K562 (cell line): Measurements from ENCODE around the gene CERS5. TPM values are rescaled to one million over a fixed set of nuclear protein-coding genes. Genes with fewer than 3 reads are reported as not detected.

ENCODE experiments used
- ATAC-seq: fragments of 200-7000 bp; cut with Tn5 transposase; 3 replicates; pipeline ENCODE4 v1.9.1; 2020; ENCODE audit warnings: moderate library complexity
- BruUV-seq: library from RNA; stranded (reverse); fragments of 400-500 nt; replicated peaks from 2 replicates; lab custom pipeline; 2021; lab: Mats Ljungman, UMichigan
- CTCF ChIA-PET: fragments of 300-600 bp; formaldehyde crosslinking; extraction: SDS; loops from one replicate; lab custom pipeline; 2021; ENCODE audit warnings: low intra/inter-chr PET ratio; lab: Yijun Ruan, JAX
- POLR2A ChIA-PET: fragments of 300-600, 350-650 bp; sonication (Branson Sonifier 250); formaldehyde crosslinking; extraction: SDS; loops from one replicate; lab custom pipeline; 2021; ENCODE audit warnings: antibody characterized with exemption, inconsistent platforms; lab: Yijun Ruan, JAX
- DNase-seq, 4 experiments: peaks; one replicate each; pipeline versions ENCODE4 v3.0.0 to v3.0.0-alpha.2; 2011 to 2018; ENCODE audit warnings: low spot score in 3 of 4, mixed read lengths in 3 of 4; ENCODE audit errors: extremely low read depth in 1 of 4
- FAIRE-seq: peaks from 2 replicates; lab custom pipeline; 2011; peaks lifted over from hg19 to GRCh38; lab: Jason Lieb, UNC
- H2AFZ ChIP-seq: 2 replicates; pipeline ENCODE4 v1.6.0; 2011; ENCODE audit warnings: low read depth, low read length, control low read depth, inconsistent platforms
- H3K27ac ChIP-seq: fragments of 200-600 bp; 3 replicates; pipeline ENCODE4 v1.8.0; 2011; ENCODE audit warnings: low read depth, mild to moderate bottlenecking, control low read depth, inconsistent platforms, low read length, moderate library complexity, mixed read lengths; ENCODE audit errors: extremely low read depth
- H3K27me3 ChIP-seq, 2 experiments: fragments of 300-600 bp in 1 of 2; 2 replicates in 1 of 2; 3 replicates in 1 of 2; pipeline versions ENCODE4 v1.6.0 to v1.8.0; 2011; ENCODE audit warnings: inconsistent platforms in 2 of 2, low read length in 2 of 2, mild to moderate bottlenecking in 1 of 2, mixed read lengths in 1 of 2, moderate library complexity in 1 of 2; ENCODE audit not compliant: control insufficient read depth in 2 of 2, insufficient read depth in 2 of 2
- H3K36me3 ChIP-seq: fragments of 300-600 bp; 3 replicates; pipeline ENCODE4 v1.8.0; 2011; ENCODE audit warnings: mild to moderate bottlenecking, low read length, inconsistent platforms; ENCODE audit not compliant: control insufficient read depth, insufficient read depth
- H3K4me1 ChIP-seq, 2 experiments: fragments of 200-600 bp in 1 of 2; replicated peaks in 1 of 2; 2 replicates in 1 of 2; 3 replicates in 1 of 2; pipeline versions ENCODE4 v1.5.1 to v1.8.0; 2011; ENCODE audit warnings: inconsistent platforms in 2 of 2, low read length in 2 of 2, mild to moderate bottlenecking in 1 of 2, mixed read lengths in 1 of 2, moderate library complexity in 1 of 2; ENCODE audit not compliant: control insufficient read depth in 2 of 2, insufficient read depth in 2 of 2
- H3K4me2 ChIP-seq: 2 replicates; pipeline ENCODE4 v1.6.1; 2011; ENCODE audit warnings: low read length, control low read depth, inconsistent platforms, mixed read lengths; ENCODE audit not compliant: insufficient read depth
- H3K4me3 ChIP-seq: fragments of 200-600 bp; sonication (generic), shearing (Covaris generic); 2 replicates; pipeline ENCODE4 v1.5.1; 2016; ENCODE audit warnings: control low read depth, inconsistent platforms
- H3K79me2 ChIP-seq: fragments of 200-600 bp; 3 replicates; pipeline ENCODE4 v1.8.0; 2011; ENCODE audit warnings: low read length, inconsistent platforms; ENCODE audit not compliant: control insufficient read depth, insufficient read depth
- H3K9ac ChIP-seq, 2 experiments: 2 replicates each; pipeline versions ENCODE4 v1.6.0 to v1.6.1; 2011; ENCODE audit warnings: low read depth in 2 of 2, low read length in 2 of 2, control low read depth in 1 of 2, inconsistent platforms in 1 of 2, mild to moderate bottlenecking in 1 of 2, mixed read lengths in 1 of 2; ENCODE audit not compliant: insufficient read depth in 1 of 2
- H3K9me1 ChIP-seq: one replicate; pipeline ENCODE4 v1.6.0; 2011; ENCODE audit warnings: inconsistent platforms, mild to moderate bottlenecking, low read length, moderate library complexity; ENCODE audit not compliant: control insufficient read depth, insufficient read depth
- H3K9me3 ChIP-seq: replicated peaks from 2 replicates; pipeline ENCODE4 v1.5.1; 2011; ENCODE audit warnings: low read depth, low read length, inconsistent platforms; ENCODE audit not compliant: control insufficient read depth, insufficient read depth
- H4K20me1 ChIP-seq: replicated peaks from 2 replicates; pipeline ENCODE4 v1.6.1; 2011; ENCODE audit warnings: low read length, inconsistent platforms, mixed read lengths; ENCODE audit not compliant: control insufficient read depth, insufficient read depth
- BMI1 ChIP-seq: fragments of 150-350 bp; IDR thresholded peaks from 2 replicates; pipeline ENCODE4 v1.6.1; 2014; ENCODE audit warnings: low read length
- C11orf30 ChIP-seq: fragments of 450-650 bp; IDR thresholded peaks from 2 replicates; pipeline ENCODE4 v1.6.1; 2016; ENCODE audit warnings: low read depth, mild to moderate bottlenecking
- E2F3 ChIP-seq: fragments of 250-450 bp; sonication (Bioruptor Pico); IDR thresholded peaks from 2 replicates; pipeline ENCODE4 v1.4.0; 2020; ENCODE audit warnings: mild to moderate bottlenecking
- ELF1 ChIP-seq: fragments of 200-800 bp; sonication (Bioruptor generic); IDR thresholded peaks from 2 replicates; pipeline ENCODE4 v1.6.1; 2016; ENCODE audit warnings: missing genetic modification characterization, missing compliant biosample characterization
- ETS2 ChIP-seq: IDR thresholded peaks from 2 replicates; pipeline ENCODE4 v1.6.1; 2016; ENCODE audit warnings: borderline replicate concordance, missing genetic modification characterization, mild to moderate bottlenecking, moderate library complexity, missing compliant biosample characterization; ENCODE audit not compliant: poor library complexity, severe bottlenecking
- HMG20B ChIP-seq: fragments of 250-450 bp; sonication (Bioruptor Pico); IDR thresholded peaks from 2 replicates; pipeline ENCODE4 v1.5.0; 2021; ENCODE audit warnings: mild to moderate bottlenecking
- MECOM ChIP-seq: fragments of 250-450 bp; sonication (Bioruptor Pico); IDR thresholded peaks from 2 replicates; pipeline ENCODE4 v1.8.0; 2022; ENCODE audit warnings: inconsistent platforms
- NCOR1 ChIP-seq: fragments of 450-650 bp; IDR thresholded peaks from 2 replicates; pipeline ENCODE4 v1.6.1; 2016; ENCODE audit warnings: mild to moderate bottlenecking, moderate library complexity
- NR3C1 ChIP-seq: sonication (generic); formaldehyde crosslinking; IDR thresholded peaks from 2 replicates; pipeline ENCODE4 v1.8.1; 2022; ENCODE audit warnings: missing genetic modification reagents
- NUFIP1 ChIP-seq: fragments of 450-650 bp; IDR thresholded peaks from 2 replicates; pipeline ENCODE4 v1.6.1; 2018; ENCODE audit not compliant: partially characterized antibody
- POLR3G ChIP-seq: IDR thresholded peaks from 2 replicates; pipeline ENCODE4 v1.6.1; 2011; ENCODE audit not compliant: insufficient read length, insufficient replicate concordance; ENCODE audit errors: extremely low read depth
- ZNF239 ChIP-seq: fragments of 250-450 bp; sonication (Bioruptor Pico); IDR thresholded peaks from 2 replicates; pipeline ENCODE4 v1.4.0; 2020; ENCODE audit warnings: mild to moderate bottlenecking
- ZNF316 ChIP-seq: fragments of 450-650 bp; IDR thresholded peaks from 2 replicates; pipeline ENCODE4 v1.6.1; 2016
- WGBS: fragments of 100-300 bp; shearing (Covaris generic); methylation state at CpG from one replicate; pipeline ENCODE4 v1.1.6; 2016; ENCODE audit warnings: low coverage, mixed read lengths; ENCODE audit not compliant: insufficient coverage; ENCODE audit errors: missing lambda C conversion rate; 5-methylcytosine and 5-hydroxymethylcytosine counted together
- in situ Hi-C: fragments of 300-500 bp; cut with MboI; formaldehyde crosslinking; loops from 4 replicates; pipeline ENCODE4 v1.15.0; 2018; ENCODE audit warnings: inconsistent platforms, mixed read lengths
- intact Hi-C: fragments of 100-400 bp; cut with micrococcal nuclease; formaldehyde crosslinking; loops from 2 replicates; pipeline ENCODE4 v1.14.2; 2022
- polyA plus RNA-seq, 8 experiments: library from polyadenylated mRNA; depleted of rRNA in 4 of 8; stranded (reverse) in 5 of 8; unstranded in 3 of 8; fragments of >200 nt; fragmentation: Nextera tagmentation in 2 of 8; fragmentation: Illumina TruSeq in 1 of 8; extraction: Ambion mirVana in 2 of 8; extraction: Trizol in 1 of 8; gene quantifications; 2 replicates each; pipeline versions ENCODE4 v1.2.1 to v1.2.3, GENCODE V29; 2011 to 2014; ENCODE audit warnings: inconsistent platforms in 1 of 8, missing spikeins in 1 of 8
- total RNA-seq, 7 experiments: library from RNA; depleted of rRNA in 6 of 7; stranded (reverse); fragments of >200 nt in 6 of 7; fragmentation: Illumina TruSeq in 2 of 7; extraction: Trizol in 2 of 7; gene quantifications; 2 replicates each; pipeline versions ENCODE4 v1.2.1 to v1.2.3, GENCODE V29; 2011 to 2021; ENCODE audit warnings: low replicate concordance in 1 of 7
- TF ChIP-seq, protein P1 (sequence below): sonication (generic); formaldehyde crosslinking; IDR thresholded peaks from 2 replicates; pipeline ENCODE4 v1.5.0; 2020; ENCODE audit warnings: missing genetic modification reagents

CERS5 gene
- total and polyA plus RNA-seq, 9 of the 15 experiments (the other 6 are each of a cell fraction or from before 2014, with no cell fraction given), result 6.1 to 47.5 (median 17.8) TPM

DNA sequence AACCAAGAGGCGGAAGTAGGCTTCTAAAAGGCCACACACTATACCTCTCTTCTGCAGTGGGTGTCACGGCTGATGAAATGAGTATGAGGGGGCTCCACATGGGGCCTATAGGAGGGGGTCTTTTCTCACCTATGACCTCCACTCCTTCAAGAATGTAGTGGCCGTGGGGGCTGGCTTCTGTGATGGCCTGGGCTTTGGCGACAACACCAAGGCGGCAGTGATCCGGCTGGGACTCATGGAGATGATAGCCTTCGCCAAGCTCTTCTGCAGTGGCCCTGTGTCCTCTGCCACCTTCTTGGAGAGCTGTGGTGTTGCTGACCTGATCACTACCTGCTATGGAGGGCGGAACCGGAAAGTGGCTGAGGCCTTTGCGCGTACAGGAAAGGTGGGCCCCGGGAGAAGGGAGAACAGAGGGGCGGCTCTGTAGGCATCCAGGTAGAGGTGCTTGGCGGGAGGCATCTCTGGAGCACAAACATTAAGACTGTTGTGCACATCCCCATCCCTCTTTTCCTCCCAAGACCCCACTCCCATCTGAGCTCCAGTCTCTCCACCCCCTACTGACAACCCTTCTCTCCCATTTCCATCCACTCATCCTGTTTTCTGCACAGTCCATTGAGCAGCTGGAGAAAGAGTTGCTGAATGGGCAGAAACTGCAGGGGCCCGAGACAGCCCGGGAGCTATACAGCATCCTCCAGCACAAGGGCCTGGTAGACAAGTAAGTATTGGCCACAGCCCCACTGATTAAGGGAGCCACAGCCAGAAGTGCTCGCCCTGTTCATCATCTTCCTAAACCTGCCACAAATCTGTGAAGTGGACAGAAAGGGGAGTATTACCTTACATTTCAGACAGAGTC is 59.5 kb downstream of the CERS5 start:
- ATAC-seq, result no peak
- TF ChIP-seq E2F3 (CRISPR knock-in tag), result no peak
- TF ChIP-seq POLR3G, result no peak
- TF ChIP-seq, protein P1, sequence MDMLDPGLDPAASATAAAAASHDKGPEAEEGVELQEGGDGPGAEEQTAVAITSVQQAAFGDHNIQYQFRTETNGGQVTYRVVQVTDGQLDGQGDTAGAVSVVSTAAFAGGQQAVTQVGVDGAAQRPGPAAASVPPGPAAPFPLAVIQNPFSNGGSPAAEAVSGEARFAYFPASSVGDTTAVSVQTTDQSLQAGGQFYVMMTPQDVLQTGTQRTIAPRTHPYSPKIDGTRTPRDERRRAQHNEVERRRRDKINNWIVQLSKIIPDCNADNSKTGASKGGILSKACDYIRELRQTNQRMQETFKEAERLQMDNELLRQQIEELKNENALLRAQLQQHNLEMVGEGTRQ (CRISPR knock-in tag), result no peak
- TF ChIP-seq ETS2 (tag), result no peak
- TF ChIP-seq NCOR1, result no peak
- no peak for TF ChIP-seq NR3C1 (CRISPR knock-in tag)
- TF ChIP-seq HMG20B (CRISPR knock-in tag), result no peak
- no peak for TF ChIP-seq NUFIP1
- TF ChIP-seq MECOM (CRISPR knock-in tag), result no peak
- TF ChIP-seq BMI1, result no peak
- TF ChIP-seq C11orf30, result peak; percentile 31; the same call in 1 of the 2 replicates
- peak; percentile 28; the same call in 1 of the 2 replicates for TF ChIP-seq ZNF316
- TF ChIP-seq ZNF239, result no peak
- no peak for TF ChIP-seq ELF1 (tag)
- Histone ChIP-seq H4K20me1 (peaks cover 5% of the 10 kb centered on the region; the same call in 1 of the 2 replicates), H3K9ac (peak overlapping the region in 1 of 2 experiments; percentile 26; a peak in 1 of 4 replicates), H3K36me3 (no peaks in the 10 kb centered on the region), H3K4me1 (peaks cover 41 to 49% of the 10 kb centered on the region in 2 experiments), H3K9me3 (no peaks in the 10 kb centered on the region), H3K27me3 (no peaks in the 10 kb centered on the region), H3K9me1 (no peaks in the 10 kb centered on the region), H3K4me3 (no peak overlapping the region), H2AFZ (no peak overlapping the region), H3K4me2 (no peak overlapping the region), H3K27ac (no peak overlapping the region), H3K79me2 (peaks cover 7% of the 10 kb centered on the region; the same call in 2 of the 3 replicates)
- in situ Hi-C loops, result no loop called here
- POLR2A ChIA-PET, result interaction anchor here (2.7 kb wide), 1 partner anchor 23 kb away, joined by 6 read pairs; the partner anchor contains the start of gene SMARCD1
- CTCF ChIA-PET, result no interaction called here
- DNase-seq, result no peak
- WGBS, result 75% methylated on average over 13 of the region's 17 CpGs
- no peak for FAIRE-seq
- no TSS peak for BruUV-seq
- intact Hi-C loops, result no loop called here
